ENCODE results near the gene TTC12.

- no peak for TF ChIP-seq CTCF (conservative IDR thresholded peaks at IDR 0.05; ENCODE audit: low read length)
- TF ChIP-seq EZH2phosphoT487 (IDR thresholded peaks at IDR 0.05; ENCODE audit: borderline replicate concordance, low read depth, low read length) = no peak
Measured at GRCh38 chr11:113394919-113395318, 80.5 kb downstream of the TTC12 start.

Data from OCI-LY7 (cell line).